ENCODE results near the gene CRTC1.

DNA sequence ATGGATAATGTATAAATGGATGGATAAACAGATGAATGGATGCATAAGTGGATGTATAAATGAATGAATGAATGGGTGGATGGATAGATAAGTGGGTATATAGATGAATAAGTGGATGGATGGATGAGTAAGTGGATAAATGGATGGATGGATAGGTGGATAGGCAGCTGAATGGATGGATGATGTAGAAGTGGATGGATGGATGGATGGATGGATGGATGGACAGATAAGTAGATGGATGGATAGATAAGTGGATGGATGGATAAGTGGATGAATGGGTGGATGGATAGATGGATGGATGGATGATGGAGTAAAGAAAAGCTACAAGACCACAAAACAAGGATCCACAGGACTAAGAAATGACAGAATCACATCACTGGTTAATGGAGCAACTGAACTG is 116.6 kb downstream of the CRTC1 start:
- TF ChIP-seq, protein P1, sequence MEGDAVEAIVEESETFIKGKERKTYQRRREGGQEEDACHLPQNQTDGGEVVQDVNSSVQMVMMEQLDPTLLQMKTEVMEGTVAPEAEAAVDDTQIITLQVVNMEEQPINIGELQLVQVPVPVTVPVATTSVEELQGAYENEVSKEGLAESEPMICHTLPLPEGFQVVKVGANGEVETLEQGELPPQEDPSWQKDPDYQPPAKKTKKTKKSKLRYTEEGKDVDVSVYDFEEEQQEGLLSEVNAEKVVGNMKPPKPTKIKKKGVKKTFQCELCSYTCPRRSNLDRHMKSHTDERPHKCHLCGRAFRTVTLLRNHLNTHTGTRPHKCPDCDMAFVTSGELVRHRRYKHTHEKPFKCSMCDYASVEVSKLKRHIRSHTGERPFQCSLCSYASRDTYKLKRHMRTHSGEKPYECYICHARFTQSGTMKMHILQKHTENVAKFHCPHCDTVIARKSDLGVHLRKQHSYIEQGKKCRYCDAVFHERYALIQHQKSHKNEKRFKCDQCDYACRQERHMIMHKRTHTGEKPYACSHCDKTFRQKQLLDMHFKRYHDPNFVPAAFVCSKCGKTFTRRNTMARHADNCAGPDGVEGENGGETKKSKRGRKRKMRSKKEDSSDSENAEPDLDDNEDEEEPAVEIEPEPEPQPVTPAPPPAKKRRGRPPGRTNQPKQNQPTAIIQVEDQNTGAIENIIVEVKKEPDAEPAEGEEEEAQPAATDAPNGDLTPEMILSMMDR (IDR thresholded peaks at IDR 0.05; ENCODE audit: poor library complexity) = no peak
- TF ChIP-seq EZH2phosphoT487 (IDR thresholded peaks at IDR 0.05; ENCODE audit: low read depth, severe bottlenecking, unreplicated experiment) = no peak
